ENCODE results near the gene PAX7. TPM values are rescaled to one million over a fixed set of nuclear protein-coding genes. Genes with fewer than 3 reads are reported as not detected.

Gene PAX7
- total RNA-seq, 4 donors from 2014 or later, result not detected

GRCh38 chr1:18632783-18633421, 2.3 kb downstream of the PAX7 start:
- Histone ChIP-seq H3K27ac (no peak overlapping the region), H3K27me3 (peaks cover 0 to 100% of the 10 kb centered on the region in 2 donors), H3K4me1 (peaks cover 0 to 40% (median 4%) of the 10 kb centered on the region in 4 donors), H3K36me3 (no peaks in the 10 kb centered on the region), H3K9me3 (no peaks in the 10 kb centered on the region), H3K4me3 (no peak overlapping the region)
- TF ChIP-seq EP300 (IDR thresholded peaks at IDR 0.05), result no peak
- TF ChIP-seq POLR2A (IDR thresholded peaks at IDR 0.05), result no peak
- TF ChIP-seq CTCF (IDR thresholded peaks at IDR 0.05), result no peak
- no peak for DNase-seq (ENCODE audit: low spot score in 2 of 2)
- 5 to 6% methylated on average over 48 of the region's 48 CpGs for WGBS, 2 donors

GRCh38 chr1:18633422-18634155, 2.9 kb downstream of the PAX7 start:
- Histone ChIP-seq H3K9me3 (no peaks in the 10 kb centered on the region), H3K27ac (no peak overlapping the region), H3K36me3 (no peaks in the 10 kb centered on the region), H3K4me1 (peaks cover 0 to 41% (median 4%) of the 10 kb centered on the region in 4 donors), H3K27me3 (peaks cover 3 to 100% of the 10 kb centered on the region in 2 donors), H3K4me3 (no peak overlapping the region)
- DNase-seq (ENCODE audit: low spot score in 2 of 2), result no peak
- TF ChIP-seq CTCF (IDR thresholded peaks at IDR 0.05), result no peak
- no peak for TF ChIP-seq POLR2A (IDR thresholded peaks at IDR 0.05)
- no peak for TF ChIP-seq EP300 (IDR thresholded peaks at IDR 0.05)
- 4 to 9% methylated on average over 10 to 13 of the region's 15 CpGs for WGBS, 2 donors

- 11 to 13% methylated on average over 16 of the region's 16 CpGs for WGBS, 2 donors
Observed at GRCh38 chr1:18634276-18634675, 3.6 kb downstream of the PAX7 start.

GRCh38 chr1:18635070-18635577, 4.5 kb downstream of the PAX7 start:
- Histone ChIP-seq H3K4me1 (peaks cover 0 to 40% (median 4%) of the 10 kb centered on the region in 4 donors), H3K27ac (no peak overlapping the region), H3K27me3 (peaks cover 3 to 100% of the 10 kb centered on the region in 2 donors), H3K9me3 (no peaks in the 10 kb centered on the region), H3K36me3 (no peaks in the 10 kb centered on the region), H3K4me3 (no peak overlapping the region)
- DNase-seq (ENCODE audit: low spot score in 2 of 2), result no peak
- WGBS, 2 donors, result 6 to 14% methylated on average over 5 of the region's 5 CpGs
- TF ChIP-seq CTCF (IDR thresholded peaks at IDR 0.05) (no peak), POLR2A (IDR thresholded peaks at IDR 0.05) (no peak), EP300 (IDR thresholded peaks at IDR 0.05) (no peak)

More at GRCh38 chr1:18634276-18634675, 3.6 kb downstream of the PAX7 start:
- no peaks in the 10 kb centered on the region for H3K9me3 ChIP-seq
- H3K4me3 ChIP-seq, result no peak overlapping the region
- H3K4me1 ChIP-seq, result peaks cover 0 to 41% (median 4%) of the 10 kb centered on the region in 4 donors
- TF ChIP-seq CTCF (IDR thresholded peaks at IDR 0.05) (no peak), POLR2A (IDR thresholded peaks at IDR 0.05) (no peak), EP300 (IDR thresholded peaks at IDR 0.05) (no peak)
- no peak for DNase-seq (ENCODE audit: low spot score in 2 of 2)
- no peak overlapping the region for H3K27ac ChIP-seq
- H3K27me3 ChIP-seq, result peaks cover 3 to 100% of the 10 kb centered on the region in 2 donors
- H3K36me3 ChIP-seq, result no peaks in the 10 kb centered on the region
